ENCODE results near the gene ZC3H18. TPM values are rescaled to one million over a fixed set of nuclear protein-coding genes. Genes with fewer than 3 reads are reported as not detected.

ZC3H18 gene
- total RNA-seq, 1 donor from 2014 or later = 14.6 TPM

Other genes with a start within 250 kb of the ZC3H18 start
- 3.7 TPM for gene ZNF469, start 187.4 kb upstream of the ZC3H18 start, total RNA-seq
- 0.52 TPM for gene ZFPM1, start 117.1 kb upstream of the ZC3H18 start, total RNA-seq
- gene IL17C, start 68.2 kb downstream of the ZC3H18 start, total RNA-seq = not detected
- gene CYBA, start 80.7 kb downstream of the ZC3H18 start, total RNA-seq = 90.8 TPM
- 14.1 TPM for gene MVD, start 92.7 kb downstream of the ZC3H18 start, total RNA-seq
- 8.4 TPM for gene SNAI3, start 116.1 kb downstream of the ZC3H18 start, total RNA-seq
- gene RNF166, start 136.0 kb downstream of the ZC3H18 start, total RNA-seq = 12.0 TPM
- gene CTU2, start 136.1 kb downstream of the ZC3H18 start, total RNA-seq = 10.4 TPM
- 45.9 TPM for gene PIEZO1, start 214.8 kb downstream of the ZC3H18 start, total RNA-seq
- 6.3 TPM for gene CDT1, start 233.4 kb downstream of the ZC3H18 start, total RNA-seq
- gene APRT, start 241.5 kb downstream of the ZC3H18 start, total RNA-seq = 41.8 TPM

All from skeletal muscle tissue (tissue), 1 donor.